CD4-positive, alpha-beta T cell (primary cell): Measurements from ENCODE around the gene PTGFRN. TPM values are rescaled to one million over a fixed set of nuclear protein-coding genes. Genes with fewer than 3 reads are reported as not detected.

Experiments used
- ATAC-seq: fragments of 200-7000 bp; cut with Tn5 transposase; one replicate; pipeline ENCODE4 v1.10.0; 2022; ENCODE audit warnings: mild to moderate bottlenecking; ENCODE audit not compliant: poor library complexity
- CTCF ChIA-PET: fragments of 350-600 bp; sonication (Branson Sonifier 250); formaldehyde crosslinking; loops from one replicate; lab custom pipeline; 2021; ENCODE audit warnings: antibody characterized with exemption, inconsistent platforms; lab: Charles Lee
- POLR2A ChIA-PET: fragments of 350-600 bp; sonication (Branson Sonifier 250); formaldehyde crosslinking; loops from one replicate; lab custom pipeline; 2021; ENCODE audit warnings: antibody characterized with exemption, inconsistent platforms; lab: Charles Lee
- DNase-seq, 14 experiments: peaks; one replicate each; pipeline ENCODE4 v3.0.0-alpha.2; 2013 to 2020; ENCODE audit warnings: mixed read lengths in 2 of 14
- H3K27ac ChIP-seq, 2 donors: one replicate each; pipeline versions ENCODE4 v1.5.1 to v1.7.0; 2013; ENCODE audit warnings: low read length in 2 of 2, low read depth in 1 of 2, mild to moderate bottlenecking in 1 of 2
- H3K27me3 ChIP-seq, 2 experiments: 1 replicate in 1 of 2; 2 replicates in 1 of 2; pipeline versions ENCODE4 v1.6.1 to v1.7.0; 2013; ENCODE audit warnings: low read length in 2 of 2, control low read depth in 1 of 2, mild to moderate bottlenecking in 1 of 2, moderate library complexity in 1 of 2; ENCODE audit not compliant: insufficient read depth in 2 of 2, control insufficient read depth in 1 of 2
- H3K36me3 ChIP-seq: one replicate; pipeline ENCODE4 v1.6.1; 2013; ENCODE audit warnings: low read length, control low read depth; ENCODE audit not compliant: insufficient read depth
- H3K4me1 ChIP-seq: one replicate; pipeline ENCODE4 v1.6.1; 2013; ENCODE audit warnings: low read length, control low read depth; ENCODE audit not compliant: insufficient read depth
- H3K4me3 ChIP-seq: one replicate; pipeline ENCODE4 v1.5.1; 2013; ENCODE audit warnings: mild to moderate bottlenecking, low read length, moderate library complexity
- H3K9me3 ChIP-seq, 2 experiments: 1 replicate in 1 of 2; 2 replicates in 1 of 2; pipeline versions ENCODE4 v1.6.1 to v1.7.0; 2013; ENCODE audit warnings: low read length in 2 of 2, mild to moderate bottlenecking in 2 of 2, control low read depth in 1 of 2, moderate library complexity in 1 of 2; ENCODE audit not compliant: control insufficient read depth in 1 of 2, insufficient read depth in 1 of 2
- H3K27ac Mint-ChIP-seq: one replicate; pipeline ENCODE4 v1.8.0; 2020; ENCODE audit warnings: mixed read lengths
- H3K27me3 Mint-ChIP-seq: one replicate; pipeline ENCODE4 v1.8.0; 2021; ENCODE audit warnings: mixed read lengths
- H3K36me3 Mint-ChIP-seq: one replicate; pipeline ENCODE4 v1.8.0; 2021; ENCODE audit warnings: low read depth, mixed read lengths
- H3K4me1 Mint-ChIP-seq: one replicate; pipeline ENCODE4 v1.8.0; 2021; ENCODE audit warnings: low read depth, mixed read lengths
- H3K4me3 Mint-ChIP-seq: one replicate; pipeline ENCODE4 v1.8.0; 2020; ENCODE audit warnings: mild to moderate bottlenecking, mixed read lengths
- H3K9me3 Mint-ChIP-seq: one replicate; pipeline ENCODE4 v1.8.0; 2020; ENCODE audit warnings: mixed read lengths
- intact Hi-C, 2 experiments: fragments of 100-400 bp; cut with DNase I in 1 of 2; cut with micrococcal nuclease in 1 of 2; formaldehyde crosslinking; loops; one replicate each; pipeline versions ENCODE4 v1.15.1 to v1.9.0; 2023 to 2025; cut with DNase I, micrococcal nuclease
- total RNA-seq, 174 experiments: library from RNA in 2 of 174; stranded (reverse) in 2 of 174; gene quantifications; one replicate each; pipeline ENCODE4 v1.2.3 and lab custom pipeline; 2021 to 2026
- TF ChIP-seq, protein P1 (sequence below): fragments of 200-600 bp; IDR thresholded peaks from one replicate; pipeline ENCODE4 v1.8.0; 2022; ENCODE audit warnings: antibody characterized with exemption, mild to moderate bottlenecking

Gene PTGFRN
- total RNA-seq, 2 experiments from 2014 or later, result 0.38 to 0.45 TPM

DNA sequence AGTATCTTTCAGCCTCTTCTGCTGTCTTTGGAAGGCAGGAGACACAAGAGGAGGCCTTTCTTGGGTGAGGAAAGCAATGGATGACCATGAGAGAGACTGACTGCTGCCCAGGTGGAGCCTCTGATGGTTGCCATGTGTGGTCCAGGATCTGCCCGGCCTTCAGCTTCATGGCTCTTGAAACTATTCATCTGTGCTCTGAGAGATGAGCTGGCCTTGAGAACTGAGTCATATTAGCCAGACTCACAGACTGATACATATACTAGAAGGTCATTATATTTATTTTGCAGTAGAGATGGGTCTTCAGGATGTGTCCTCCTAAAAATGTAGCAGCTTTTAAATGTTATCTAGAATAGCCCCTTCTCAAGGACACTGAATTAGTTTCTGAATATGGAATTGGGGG lies 33.7 kb downstream of the PTGFRN start:
- Mint-ChIP-seq H3K4me1 (peaks cover 28% of the 10 kb centered on the region), H3K9me3 (no peaks in the 10 kb centered on the region), H3K27me3 (no peaks in the 10 kb centered on the region), H3K36me3 (no peaks in the 10 kb centered on the region), H3K27ac (no peak overlapping the region), H3K4me3 (no peak overlapping the region)
- no peaks in the 10 kb centered on the region for H3K36me3 ChIP-seq
- H3K27me3 ChIP-seq, result no peaks in the 10 kb centered on the region
- intact Hi-C loops, result no loop called here
- TF ChIP-seq, protein P1, sequence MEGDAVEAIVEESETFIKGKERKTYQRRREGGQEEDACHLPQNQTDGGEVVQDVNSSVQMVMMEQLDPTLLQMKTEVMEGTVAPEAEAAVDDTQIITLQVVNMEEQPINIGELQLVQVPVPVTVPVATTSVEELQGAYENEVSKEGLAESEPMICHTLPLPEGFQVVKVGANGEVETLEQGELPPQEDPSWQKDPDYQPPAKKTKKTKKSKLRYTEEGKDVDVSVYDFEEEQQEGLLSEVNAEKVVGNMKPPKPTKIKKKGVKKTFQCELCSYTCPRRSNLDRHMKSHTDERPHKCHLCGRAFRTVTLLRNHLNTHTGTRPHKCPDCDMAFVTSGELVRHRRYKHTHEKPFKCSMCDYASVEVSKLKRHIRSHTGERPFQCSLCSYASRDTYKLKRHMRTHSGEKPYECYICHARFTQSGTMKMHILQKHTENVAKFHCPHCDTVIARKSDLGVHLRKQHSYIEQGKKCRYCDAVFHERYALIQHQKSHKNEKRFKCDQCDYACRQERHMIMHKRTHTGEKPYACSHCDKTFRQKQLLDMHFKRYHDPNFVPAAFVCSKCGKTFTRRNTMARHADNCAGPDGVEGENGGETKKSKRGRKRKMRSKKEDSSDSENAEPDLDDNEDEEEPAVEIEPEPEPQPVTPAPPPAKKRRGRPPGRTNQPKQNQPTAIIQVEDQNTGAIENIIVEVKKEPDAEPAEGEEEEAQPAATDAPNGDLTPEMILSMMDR, result no peak
- H3K4me1 ChIP-seq, result peaks cover 18% of the 10 kb centered on the region
- DNase-seq (no peak), ATAC-seq (no peak)
- H3K4me3 ChIP-seq, result no peak overlapping the region
- peaks cover 0 to 4% of the 10 kb centered on the region in 2 experiments for H3K9me3 ChIP-seq
- no peak overlapping the region for H3K27ac ChIP-seq
- CTCF ChIA-PET, result no interaction called here
- POLR2A ChIA-PET, result no interaction called here

DNA sequence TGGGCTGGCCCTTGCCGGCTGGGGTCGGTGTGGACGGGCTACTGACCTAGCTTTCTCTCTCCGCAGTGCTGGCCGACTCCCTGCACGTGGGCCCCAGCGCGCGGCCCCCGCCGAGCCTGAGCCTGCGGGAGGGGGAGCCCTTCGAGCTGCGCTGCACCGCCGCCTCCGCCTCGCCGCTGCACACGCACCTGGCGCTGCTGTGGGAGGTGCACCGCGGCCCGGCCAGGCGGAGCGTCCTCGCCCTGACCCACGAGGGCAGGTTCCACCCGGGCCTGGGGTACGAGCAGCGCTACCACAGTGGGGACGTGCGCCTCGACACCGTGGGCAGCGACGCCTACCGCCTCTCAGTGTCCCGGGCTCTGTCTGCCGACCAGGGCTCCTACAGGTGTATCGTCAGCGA lies 34.9 kb downstream of the PTGFRN start:
- H3K27me3 Mint-ChIP-seq, result no peaks in the 10 kb centered on the region
- Histone ChIP-seq H3K27me3 (no peaks in the 10 kb centered on the region), H3K4me1 (peaks cover 18% of the 10 kb centered on the region), H3K27ac (no peak overlapping the region), H3K36me3 (no peaks in the 10 kb centered on the region), H3K4me3 (no peak overlapping the region), H3K9me3 (peaks cover 0 to 4% of the 10 kb centered on the region in 2 experiments)
- DNase-seq (no peak), ATAC-seq (no peak)
- TF ChIP-seq, protein P1, result no peak
- no peaks in the 10 kb centered on the region for H3K9me3 Mint-ChIP-seq
- CTCF ChIA-PET, result no interaction called here
- H3K36me3 Mint-ChIP-seq, result no peaks in the 10 kb centered on the region
- intact Hi-C loops, result no loop called here
- POLR2A ChIA-PET, result no interaction called here
- no peak overlapping the region for H3K4me3 Mint-ChIP-seq
- H3K4me1 Mint-ChIP-seq, result peaks cover 28% of the 10 kb centered on the region
- H3K27ac Mint-ChIP-seq, result no peak overlapping the region

DNA sequence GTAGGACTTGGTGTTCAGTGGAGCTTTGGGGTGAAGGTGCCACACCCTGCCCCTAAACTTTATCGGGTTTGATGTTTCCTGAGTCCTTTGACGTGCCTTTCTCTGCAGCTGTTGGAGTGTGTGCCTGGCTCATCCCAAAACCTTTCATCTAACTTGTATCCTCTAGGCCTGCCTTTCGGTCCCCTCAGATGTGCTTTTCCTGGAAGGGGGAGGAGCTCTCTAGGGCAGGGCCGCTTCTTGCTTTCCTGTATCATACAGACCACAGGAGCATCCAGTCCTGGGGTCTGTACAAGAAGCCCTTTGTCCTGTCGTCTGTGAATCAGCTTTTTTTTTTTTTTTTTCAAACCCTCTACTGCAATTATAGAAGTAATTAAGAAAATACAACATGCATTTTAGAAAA lies 35.7 kb downstream of the PTGFRN start:
- Mint-ChIP-seq H3K9me3 (no peaks in the 10 kb centered on the region), H3K4me1 (peaks cover 28% of the 10 kb centered on the region), H3K4me3 (no peak overlapping the region), H3K27ac (peak overlapping the region; percentile 24), H3K27me3 (no peaks in the 10 kb centered on the region), H3K36me3 (no peaks in the 10 kb centered on the region)
- H3K4me3 ChIP-seq, result no peak overlapping the region
- CTCF ChIA-PET, result interaction anchor here (0.6 kb wide), 1 partner anchor 690 kb away, joined by 3 read pairs; no protein-coding TSS in a partner anchor
- H3K27ac ChIP-seq, result no peak overlapping the region
- TF ChIP-seq, protein P1, result no peak
- no peak for DNase-seq
- peaks cover 0 to 4% of the 10 kb centered on the region in 2 experiments for H3K9me3 ChIP-seq
- intact Hi-C loops, result no loop called here
- peaks cover 18% of the 10 kb centered on the region for H3K4me1 ChIP-seq
- H3K27me3 ChIP-seq, result no peaks in the 10 kb centered on the region
- no peaks in the 10 kb centered on the region for H3K36me3 ChIP-seq
- no peak for ATAC-seq
- POLR2A ChIA-PET, result interaction anchor here (0.7 kb wide), 1 partner anchor 41 kb away, joined by 4 read pairs; no protein-coding TSS in a partner anchor
